GM19035 (cell line): ENCODE data around the gene SLC44A3.

Experiments
- ATAC-seq: cut with Tn5 transposase; IDR thresholded peaks from one replicate; pipeline ENCODE4 v1.9.1; 2021; ENCODE audit not compliant: unreplicated experiment

Gene SLC44A3

DNA sequence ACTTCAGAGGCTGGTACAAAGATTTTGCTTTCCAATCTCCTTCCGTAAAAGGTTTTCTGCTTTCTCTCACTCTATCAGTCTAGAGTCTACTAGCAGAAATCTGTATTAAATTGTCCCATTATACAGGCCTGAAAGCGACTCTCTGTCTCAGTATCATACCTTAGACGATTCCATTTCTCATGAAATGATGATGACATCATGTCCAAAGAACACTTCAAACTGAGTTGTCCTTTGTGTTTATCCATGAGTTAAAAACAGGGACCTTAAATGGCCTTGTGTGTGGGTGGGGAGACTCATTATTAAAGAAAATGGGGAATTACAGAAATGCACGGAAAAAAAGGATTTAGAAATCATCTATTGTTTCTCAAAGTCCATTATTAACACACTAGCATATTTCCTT lies 21.0 kb upstream of the SLC44A3 start:
- no peak for ATAC-seq

DNA sequence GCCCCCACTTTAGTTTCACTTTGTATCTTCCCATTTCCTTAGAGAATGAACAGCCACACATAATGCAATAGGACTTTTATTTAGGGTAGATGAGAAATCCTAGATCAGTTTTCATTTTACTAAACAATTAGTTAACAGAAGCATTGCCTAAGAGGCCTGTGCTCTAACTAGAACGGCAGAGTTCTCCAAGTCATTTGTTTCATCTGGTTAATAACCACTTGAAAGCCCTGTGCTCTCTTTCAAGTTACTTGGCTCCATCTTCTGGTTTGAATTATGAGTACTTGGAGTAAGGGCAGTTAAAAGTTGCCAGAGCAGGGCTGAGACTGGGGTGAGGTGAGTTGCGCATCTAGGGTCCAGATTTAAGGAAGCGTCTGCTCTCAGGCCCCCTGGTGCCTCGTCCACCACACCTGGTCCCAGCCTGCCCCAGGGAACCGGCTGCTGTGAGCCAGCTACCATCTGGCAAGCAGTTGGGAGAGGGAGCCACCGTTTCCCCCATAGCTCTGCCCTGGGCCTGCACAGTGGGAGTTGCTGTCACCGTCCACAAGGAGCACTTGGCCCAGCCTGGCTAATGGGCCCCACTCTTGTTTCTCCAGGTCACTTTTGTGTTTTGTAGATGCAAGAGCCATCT lies 18.1 kb upstream of the SLC44A3 start:
- ATAC-seq, result peak; percentile 51

DNA sequence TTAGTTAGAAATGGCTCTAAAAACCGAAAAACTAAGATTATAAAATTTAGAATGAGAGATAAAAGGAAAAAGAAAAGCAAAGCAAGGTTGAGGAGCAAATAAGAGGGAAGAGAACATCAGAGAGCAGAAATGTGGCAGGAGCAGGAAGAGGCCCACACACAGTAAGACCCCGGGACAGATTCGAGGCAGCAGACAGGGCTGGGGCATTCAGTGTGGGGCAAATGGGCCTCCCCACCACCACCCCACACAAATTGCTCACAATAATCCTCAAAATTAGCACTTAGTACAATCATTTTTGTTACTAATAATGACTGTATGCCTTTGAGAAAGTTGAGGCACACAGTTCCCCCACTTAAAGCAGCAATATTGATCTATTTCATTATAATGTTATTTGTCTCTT lies 17.1 kb upstream of the SLC44A3 start:
- no peak for ATAC-seq

DNA sequence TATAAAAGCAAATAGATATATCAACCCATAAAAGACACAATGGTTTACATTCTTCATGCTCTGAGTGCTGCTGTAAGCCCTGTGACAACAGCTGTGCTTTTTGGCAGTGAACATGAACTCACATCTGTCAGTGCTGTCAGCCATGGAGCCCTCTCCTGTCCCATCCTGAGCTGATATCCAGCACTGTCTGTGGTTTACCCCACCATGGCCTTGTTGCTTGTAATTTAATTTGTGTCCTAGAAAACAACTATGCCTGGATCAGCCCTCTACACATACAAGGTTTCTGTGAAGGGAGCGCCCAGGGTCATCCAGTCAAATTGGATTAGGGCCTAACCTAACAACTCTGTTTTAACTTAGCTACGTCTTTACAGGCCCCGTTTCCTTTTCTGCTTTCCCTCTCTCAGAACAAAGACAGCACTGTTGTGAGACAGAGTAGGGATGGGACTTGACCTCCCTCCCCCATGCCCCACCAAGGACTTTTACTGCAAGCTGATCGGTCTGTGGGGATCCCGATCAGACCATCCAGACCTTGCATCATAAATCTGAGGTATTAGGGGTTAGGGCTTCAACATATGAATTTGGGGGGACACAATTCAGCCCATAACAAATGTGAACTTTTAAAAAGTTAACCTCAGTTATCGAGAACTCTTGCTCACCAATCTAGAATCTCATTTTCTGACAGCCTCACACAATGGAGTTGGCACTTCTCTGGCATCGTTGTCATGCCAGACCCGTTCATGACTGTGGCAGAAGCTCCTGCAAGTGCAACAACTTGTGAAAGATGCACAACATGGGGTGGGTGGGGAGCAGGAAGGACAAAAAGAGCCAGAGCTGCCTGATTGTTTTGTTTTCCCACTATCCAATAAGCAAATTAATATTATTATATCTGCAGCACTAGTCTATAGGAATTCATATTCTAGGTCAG lies 16.4 kb upstream of the SLC44A3 start:
- ATAC-seq, result no peak

DNA sequence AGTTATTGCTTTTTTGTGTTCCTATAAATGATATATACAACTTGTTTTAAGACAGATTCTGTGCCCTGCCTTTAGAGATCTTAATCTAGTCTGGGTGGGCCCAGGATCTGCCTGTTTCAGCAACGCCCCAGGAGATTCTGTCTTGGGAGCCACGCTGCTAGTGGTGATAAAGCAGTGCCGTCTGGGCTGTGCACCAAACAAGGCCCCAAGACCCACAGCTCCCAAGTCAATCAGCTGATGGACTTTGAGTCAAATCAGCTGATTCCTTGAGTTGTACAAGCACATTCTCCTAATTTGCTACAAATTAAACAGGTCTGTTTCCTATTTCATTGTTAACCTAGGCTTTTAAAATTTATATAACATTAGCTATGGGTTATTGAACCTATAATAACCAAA lies 15.7 kb upstream of the SLC44A3 start:
- no peak for ATAC-seq

- peak; percentile 73 for ATAC-seq
Measured at GRCh38 chr1:94805912-94806311, 14.2 kb upstream of the SLC44A3 start.

- ATAC-seq, result no peak
Measured at GRCh38 chr1:94806441-94806871, 13.7 kb upstream of the SLC44A3 start.

DNA sequence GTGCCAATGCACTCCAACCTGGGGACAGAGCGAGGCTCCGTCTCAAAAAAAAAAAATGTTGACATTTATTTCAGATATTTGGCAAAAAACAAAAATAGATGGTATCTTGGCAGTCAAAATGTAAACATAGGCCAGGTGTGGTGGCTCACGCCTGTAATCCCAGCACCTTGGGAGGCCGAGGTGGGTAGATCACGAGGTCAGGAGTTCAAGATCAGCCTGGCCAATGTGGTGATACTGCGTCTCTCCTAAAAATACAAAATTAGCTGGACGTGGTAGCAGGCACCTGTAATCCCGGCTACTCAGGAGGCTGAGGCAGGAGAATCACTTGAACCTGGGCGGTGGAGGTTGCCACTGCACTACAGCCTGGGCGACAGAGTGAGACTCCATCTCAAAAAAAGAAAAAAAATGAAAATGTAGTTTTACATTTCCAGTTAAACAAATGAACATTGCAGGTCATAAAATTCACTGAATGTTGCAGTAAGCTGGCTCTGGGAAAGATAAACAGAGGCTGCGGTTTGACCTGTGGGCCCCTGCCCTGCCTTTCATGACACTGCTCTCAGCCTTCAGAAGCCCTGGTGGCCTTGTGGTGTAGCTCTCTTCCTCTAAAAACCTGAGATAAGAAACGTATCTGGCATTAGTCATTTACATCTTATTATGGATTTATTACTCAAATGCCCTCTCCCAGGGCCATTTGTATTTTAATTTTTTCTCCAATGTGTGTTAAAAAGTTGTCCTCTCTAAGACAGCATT lies 12.2 kb upstream of the SLC44A3 start:
- no peak for ATAC-seq

DNA sequence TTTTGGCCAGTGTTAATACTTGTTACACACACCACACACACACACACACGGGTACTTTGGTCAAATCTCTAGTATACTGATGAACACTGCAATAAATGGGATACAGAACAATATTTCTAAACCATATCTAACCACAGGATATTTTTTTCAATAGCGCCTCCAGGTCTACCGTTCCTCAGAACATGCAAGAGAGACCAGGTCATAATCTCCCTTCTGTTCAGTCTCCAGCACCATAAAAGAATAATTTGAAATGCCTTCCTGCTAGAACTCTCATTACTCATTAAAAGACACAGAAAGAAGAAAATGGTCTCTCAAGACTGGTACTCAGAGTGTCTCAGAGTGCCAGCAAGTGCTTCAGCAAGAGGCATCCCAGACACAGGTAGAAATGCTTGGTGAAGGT lies 11.5 kb upstream of the SLC44A3 start:
- no peak for ATAC-seq

GRCh38 chr1:94812985-94813384 lies 7.2 kb upstream of the SLC44A3 start:
- ATAC-seq, result no peak

GRCh38 chr1:94816030-94816429 lies 4.1 kb upstream of the SLC44A3 start:
- no peak for ATAC-seq

- no peak for ATAC-seq
Measured at GRCh38 chr1:94817712-94818111, 2.4 kb upstream of the SLC44A3 start.

- ATAC-seq, result no peak
Measured at GRCh38 chr1:94819238-94819944, 766 bp upstream of the SLC44A3 start.

- ATAC-seq, result no peak
Measured at GRCh38 chr1:94820936-94821335, 779 bp downstream of the SLC44A3 start.

DNA sequence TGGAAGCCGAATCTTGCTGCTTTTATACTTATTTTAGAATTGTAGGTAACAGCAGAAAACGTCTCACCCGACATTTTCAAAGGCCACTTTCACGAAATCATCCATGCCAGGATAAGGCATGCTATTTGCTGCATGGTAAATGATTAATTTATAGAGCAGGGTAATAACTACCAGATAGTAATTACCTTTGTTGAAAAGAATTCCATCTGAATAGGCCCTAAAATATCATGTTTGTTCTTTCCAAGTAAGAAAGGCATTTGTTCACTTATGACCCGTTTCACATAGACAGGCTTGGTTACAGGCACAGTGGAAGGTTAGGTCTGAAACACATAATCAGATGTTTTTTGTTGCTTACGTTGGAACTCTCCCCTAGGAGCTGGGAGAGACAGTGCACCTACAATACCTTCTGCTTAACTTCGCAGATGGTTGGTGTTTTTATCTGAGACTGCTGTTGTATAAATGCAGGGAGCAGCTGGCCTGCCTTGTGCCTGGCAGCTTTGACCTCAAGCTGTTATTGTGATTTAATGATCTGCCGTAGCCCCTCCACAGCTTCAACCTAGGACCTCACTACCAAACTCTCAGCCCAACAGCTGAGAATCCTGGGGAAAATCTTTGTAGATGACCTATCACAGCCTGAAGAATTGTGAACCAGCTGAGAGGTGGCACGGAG lies 1.6 kb downstream of the SLC44A3 start:
- no peak for ATAC-seq

GRCh38 chr1:94823116-94823515 lies 3.0 kb downstream of the SLC44A3 start:
- ATAC-seq, result no peak

GRCh38 chr1:94825936-94826335 lies 5.8 kb downstream of the SLC44A3 start:
- ATAC-seq, result no peak

DNA sequence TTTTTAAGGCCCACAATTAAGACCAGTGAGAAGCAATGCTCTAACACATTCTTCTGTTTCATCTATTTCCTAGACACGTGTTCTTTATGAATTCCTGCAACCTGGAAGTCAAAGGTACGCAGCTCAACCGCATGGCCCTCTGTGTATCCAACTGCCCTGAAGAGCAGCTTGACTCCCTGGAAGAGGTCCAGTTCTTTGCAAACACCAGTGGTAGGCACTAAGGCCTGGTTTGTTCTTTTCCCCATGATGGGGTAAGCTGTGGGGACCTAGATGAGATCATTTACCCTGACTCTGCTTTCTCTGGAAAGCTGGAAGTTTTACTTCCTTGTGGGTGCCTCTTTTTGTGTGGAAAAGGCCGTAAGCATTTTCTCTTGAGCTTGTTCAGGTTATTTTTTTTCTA lies 7.3 kb downstream of the SLC44A3 start:
- ATAC-seq, result no peak

DNA sequence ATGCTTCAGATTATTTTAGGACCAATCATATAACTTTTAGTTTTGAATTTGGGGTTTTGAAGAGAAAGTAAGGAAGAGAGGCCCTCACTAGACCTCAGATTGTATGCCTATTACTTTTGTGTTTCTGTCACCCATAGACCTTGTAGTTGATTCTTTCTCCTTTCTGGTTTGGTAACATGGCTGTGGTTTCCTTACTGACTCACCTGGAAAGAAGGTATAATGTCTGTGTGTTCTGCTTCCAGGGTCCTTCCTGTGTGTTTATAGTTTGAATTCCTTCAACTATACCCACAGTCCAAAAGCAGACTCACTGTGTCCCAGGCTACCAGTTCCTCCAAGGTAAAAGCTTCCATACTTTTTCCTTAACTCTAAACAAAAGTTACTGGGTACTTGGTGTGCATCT lies 8.1 kb downstream of the SLC44A3 start:
- no peak for ATAC-seq

DNA sequence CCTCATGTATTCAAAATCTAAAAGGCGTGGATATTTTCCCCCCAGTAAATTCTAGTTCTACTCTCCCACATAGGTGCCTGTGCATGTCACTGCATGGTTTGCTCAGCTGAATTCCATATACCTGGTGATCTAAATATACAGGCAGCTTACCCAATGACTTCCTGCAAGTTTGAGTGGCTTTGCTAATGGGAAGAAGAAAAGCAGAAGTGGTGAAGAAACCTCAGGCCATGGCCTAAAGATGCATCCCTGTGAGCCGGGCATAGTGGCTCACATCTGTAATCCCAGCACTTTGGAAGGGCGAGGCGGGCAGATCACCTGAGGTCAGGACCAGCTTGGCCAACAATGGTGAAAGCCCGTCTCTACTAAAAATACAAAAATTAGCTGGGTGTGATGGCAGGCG lies 11.5 kb downstream of the SLC44A3 start:
- no peak for ATAC-seq

- no peak for ATAC-seq
Measured at GRCh38 chr1:94832446-94832845, 12.3 kb downstream of the SLC44A3 start.
